ENCODE results near the gene EIF2S2.

DNA sequence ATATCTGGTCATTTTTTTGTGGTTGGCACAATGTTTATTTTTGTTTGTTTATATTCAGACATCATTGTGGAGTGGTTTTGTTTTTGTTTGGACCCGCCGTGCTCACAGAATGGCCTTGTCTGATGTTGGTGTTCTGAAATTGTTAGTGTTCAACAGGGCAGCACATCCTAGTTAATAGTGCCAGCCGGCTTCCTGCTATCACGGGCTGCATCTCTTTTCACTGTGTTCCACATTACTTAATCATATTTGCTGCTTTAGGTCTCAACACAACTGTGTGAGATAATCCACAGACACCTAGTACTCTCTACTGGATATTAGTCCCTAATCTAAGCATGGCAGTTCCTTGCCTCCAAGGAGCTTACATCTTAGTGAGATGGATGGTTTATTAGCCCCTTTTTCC, 2.8 kb upstream of the EIF2S2 start:
- no peak for TF ChIP-seq EZH2 (IDR thresholded peaks at IDR 0.05)
- TF ChIP-seq, protein P1, sequence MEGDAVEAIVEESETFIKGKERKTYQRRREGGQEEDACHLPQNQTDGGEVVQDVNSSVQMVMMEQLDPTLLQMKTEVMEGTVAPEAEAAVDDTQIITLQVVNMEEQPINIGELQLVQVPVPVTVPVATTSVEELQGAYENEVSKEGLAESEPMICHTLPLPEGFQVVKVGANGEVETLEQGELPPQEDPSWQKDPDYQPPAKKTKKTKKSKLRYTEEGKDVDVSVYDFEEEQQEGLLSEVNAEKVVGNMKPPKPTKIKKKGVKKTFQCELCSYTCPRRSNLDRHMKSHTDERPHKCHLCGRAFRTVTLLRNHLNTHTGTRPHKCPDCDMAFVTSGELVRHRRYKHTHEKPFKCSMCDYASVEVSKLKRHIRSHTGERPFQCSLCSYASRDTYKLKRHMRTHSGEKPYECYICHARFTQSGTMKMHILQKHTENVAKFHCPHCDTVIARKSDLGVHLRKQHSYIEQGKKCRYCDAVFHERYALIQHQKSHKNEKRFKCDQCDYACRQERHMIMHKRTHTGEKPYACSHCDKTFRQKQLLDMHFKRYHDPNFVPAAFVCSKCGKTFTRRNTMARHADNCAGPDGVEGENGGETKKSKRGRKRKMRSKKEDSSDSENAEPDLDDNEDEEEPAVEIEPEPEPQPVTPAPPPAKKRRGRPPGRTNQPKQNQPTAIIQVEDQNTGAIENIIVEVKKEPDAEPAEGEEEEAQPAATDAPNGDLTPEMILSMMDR (IDR thresholded peaks at IDR 0.05): no peak
